Keratinocyte (primary cell): ENCODE measurements around the gene TMEM266. TPM values are rescaled to one million over a fixed set of nuclear protein-coding genes. Genes with fewer than 3 reads are reported as not detected.
A peak's percentile ranks its signal among the peaks of the same experiment; 100 is the strongest.

Source experiments
- DNase-seq: peaks from one replicate; pipeline ENCODE4 v3.0.0-alpha.2; 2011; ENCODE audit warnings: low read depth, missing footprints, low spot score
- FAIRE-seq: peaks from 2 replicates; lab custom pipeline; 2011; peaks lifted over from hg19 to GRCh38; lab: Jason Lieb, UNC
- H2AFZ ChIP-seq: 2 replicates; pipeline ENCODE4 v1.6.0; 2012; ENCODE audit warnings: low read length, control low read depth, inconsistent platforms; ENCODE audit not compliant: control insufficient read depth
- H3K27ac ChIP-seq: 2 replicates; pipeline ENCODE4 v1.5.1; 2011; ENCODE audit warnings: low read length; ENCODE audit not compliant: control insufficient read depth, insufficient read depth
- H3K27me3 ChIP-seq: 3 replicates; pipeline ENCODE4 v1.6.0; 2011; ENCODE audit warnings: low read length; ENCODE audit not compliant: control insufficient read depth, insufficient read depth; ENCODE audit errors: extremely low read depth
- H3K36me3 ChIP-seq, 2 experiments: 2 replicates in 1 of 2; 3 replicates in 1 of 2; pipeline ENCODE4 v1.5.1; 2011; ENCODE audit warnings: low read length in 2 of 2, mild to moderate bottlenecking in 1 of 2; ENCODE audit not compliant: control insufficient read depth in 2 of 2, insufficient read depth in 2 of 2; ENCODE audit errors: extremely low read depth in 1 of 2
- H3K4me1 ChIP-seq: 3 replicates; pipeline ENCODE4 v1.5.1; 2011; ENCODE audit warnings: low read length; ENCODE audit not compliant: control insufficient read depth, insufficient read depth; ENCODE audit errors: extremely low read depth
- H3K4me2 ChIP-seq: 3 replicates; pipeline ENCODE4 v1.6.0; 2011; ENCODE audit warnings: low read depth, low read length; ENCODE audit not compliant: control insufficient read depth, insufficient read depth; ENCODE audit errors: extremely low read depth
- H3K4me3 ChIP-seq, 3 experiments: fragments of 200-600 bp in 1 of 3; sonication (generic) in 1 of 3; 2 replicates in 2 of 3; 3 replicates in 1 of 3; pipeline ENCODE4 v1.5.1; 2011 to 2016; ENCODE audit warnings: low read length in 3 of 3, mild to moderate bottlenecking in 3 of 3, control low read depth in 2 of 3, inconsistent platforms in 1 of 3, low read depth in 1 of 3, mixed read lengths in 1 of 3, mixed run types in 1 of 3, moderate library complexity in 1 of 3; ENCODE audit not compliant: control insufficient read depth in 2 of 3, insufficient read depth in 2 of 3; ENCODE audit errors: extremely low read depth in 1 of 3
- H3K79me2 ChIP-seq: 2 replicates; pipeline ENCODE4 v1.6.0; 2012; ENCODE audit warnings: low read length; ENCODE audit not compliant: control insufficient read depth, insufficient read depth
- H3K9ac ChIP-seq: 3 replicates; pipeline ENCODE4 v1.6.0; 2011; ENCODE audit warnings: low read length; ENCODE audit not compliant: control insufficient read depth, insufficient read depth; ENCODE audit errors: extremely low read depth
- H3K9me1 ChIP-seq: 3 replicates; pipeline ENCODE4 v1.6.0; 2011; ENCODE audit warnings: low read length; ENCODE audit not compliant: control insufficient read depth, insufficient read depth; ENCODE audit errors: extremely low read depth
- H3K9me3 ChIP-seq: 2 replicates; pipeline ENCODE4 v1.5.1; 2012; ENCODE audit warnings: low read depth, low read length; ENCODE audit not compliant: control insufficient read depth
- H4K20me1 ChIP-seq: 3 replicates; pipeline ENCODE4 v1.6.0; 2011; ENCODE audit warnings: low read length; ENCODE audit not compliant: control insufficient read depth, insufficient read depth; ENCODE audit errors: extremely low read depth
- EZH2 ChIP-seq: IDR thresholded peaks from one replicate; pipeline ENCODE4 v1.6.1; 2012; ENCODE audit warnings: inconsistent platforms, mild to moderate bottlenecking, low read length, moderate library complexity
- dilution Hi-C: fragments of 300-500 bp; cut with MboI; formaldehyde crosslinking; loops from one replicate; pipeline ENCODE4 v1.7.0; 2020; ENCODE audit warnings: low sequenced_read_pairs; ENCODE audit not compliant: extremely low pct_ligation_motif_present
- polyA plus RNA-seq, 5 experiments: library from polyadenylated mRNA; depleted of rRNA in 3 of 5; stranded (reverse) in 3 of 5; stranded (forward) in 1 of 5; unstranded in 1 of 5; fragments of >200 nt; gene quantifications; 1 replicate in 1 of 5; 2 replicates in 3 of 5; 3 replicates in 1 of 5; pipeline versions ENCODE4 v1.2.1 to v1.2.3, GENCODE V29; 2011 to 2012; ENCODE audit warnings: missing spikeins in 2 of 5, low read depth in 1 of 5, low replicate concordance in 1 of 5
- TF ChIP-seq, protein P1 (sequence below), 3 experiments: IDR thresholded peaks in 1 of 3; conservative IDR thresholded peaks in 1 of 3; optimal IDR thresholded peaks in 1 of 3; 2 replicates in 2 of 3; 3 replicates in 1 of 3; pipeline versions ENCODE3 to v1.5.1; 2011; ENCODE audit warnings: low read length in 3 of 3, mild to moderate bottlenecking in 3 of 3, moderate library complexity in 2 of 3, control low read depth in 1 of 3, inconsistent platforms in 1 of 3; ENCODE audit not compliant: insufficient read depth in 2 of 3; ENCODE audit errors: extremely low read depth in 1 of 3

The TMEM266 gene
- polyA plus RNA-seq, 1 donor (not counting 4 experiments of a cell fraction or from before 2014, with no cell fraction given) = 0.03 TPM

DNA sequence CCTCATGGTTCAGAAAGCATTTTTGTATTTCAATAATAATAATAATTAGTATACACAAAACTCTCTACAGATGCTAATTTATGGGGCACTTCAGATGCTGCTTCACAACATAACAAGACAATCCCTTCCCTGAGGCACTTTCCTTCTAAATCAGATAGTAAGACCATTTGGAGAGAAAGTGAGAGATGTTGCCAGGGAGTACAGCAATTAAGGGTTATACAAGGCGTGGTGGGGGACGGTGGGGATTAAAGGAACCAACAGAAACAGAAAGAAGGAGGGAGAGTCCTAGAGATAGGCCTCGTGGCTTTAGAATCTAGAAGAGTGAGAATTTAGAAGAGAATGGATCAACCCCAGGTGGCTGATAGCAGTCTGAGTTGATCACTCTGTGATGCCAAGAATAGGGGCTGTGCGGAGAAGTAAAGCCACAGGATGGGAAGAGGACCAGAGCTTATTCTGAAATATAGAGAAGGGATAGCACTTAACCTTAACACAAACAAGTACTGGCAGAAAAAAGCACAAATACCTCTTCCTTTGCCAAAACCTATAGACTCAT lies 174.6 kb downstream of the TMEM266 start:
- Histone ChIP-seq H3K4me3 (no peak overlapping the region), H3K36me3 (peaks cover 4 to 6% of the 10 kb centered on the region in 2 experiments), H3K27ac (no peak overlapping the region), H3K79me2 (no peaks in the 10 kb centered on the region), H3K4me1 (peaks cover 5% of the 10 kb centered on the region), H4K20me1 (no peaks in the 10 kb centered on the region), H3K4me2 (no peak overlapping the region), H3K9ac (no peak overlapping the region), H3K27me3 (no peaks in the 10 kb centered on the region), H2AFZ (no peak overlapping the region), H3K9me1 (no peaks in the 10 kb centered on the region), H3K9me3 (no peaks in the 10 kb centered on the region)
- dilution Hi-C loops = no loop called here
- DNase-seq (no peak), FAIRE-seq (no peak)
- no peak for TF ChIP-seq EZH2
- TF ChIP-seq, protein P1, sequence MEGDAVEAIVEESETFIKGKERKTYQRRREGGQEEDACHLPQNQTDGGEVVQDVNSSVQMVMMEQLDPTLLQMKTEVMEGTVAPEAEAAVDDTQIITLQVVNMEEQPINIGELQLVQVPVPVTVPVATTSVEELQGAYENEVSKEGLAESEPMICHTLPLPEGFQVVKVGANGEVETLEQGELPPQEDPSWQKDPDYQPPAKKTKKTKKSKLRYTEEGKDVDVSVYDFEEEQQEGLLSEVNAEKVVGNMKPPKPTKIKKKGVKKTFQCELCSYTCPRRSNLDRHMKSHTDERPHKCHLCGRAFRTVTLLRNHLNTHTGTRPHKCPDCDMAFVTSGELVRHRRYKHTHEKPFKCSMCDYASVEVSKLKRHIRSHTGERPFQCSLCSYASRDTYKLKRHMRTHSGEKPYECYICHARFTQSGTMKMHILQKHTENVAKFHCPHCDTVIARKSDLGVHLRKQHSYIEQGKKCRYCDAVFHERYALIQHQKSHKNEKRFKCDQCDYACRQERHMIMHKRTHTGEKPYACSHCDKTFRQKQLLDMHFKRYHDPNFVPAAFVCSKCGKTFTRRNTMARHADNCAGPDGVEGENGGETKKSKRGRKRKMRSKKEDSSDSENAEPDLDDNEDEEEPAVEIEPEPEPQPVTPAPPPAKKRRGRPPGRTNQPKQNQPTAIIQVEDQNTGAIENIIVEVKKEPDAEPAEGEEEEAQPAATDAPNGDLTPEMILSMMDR (optimal IDR thresholded peaks at IDR 0.05 in 1 of 3, IDR thresholded peaks at IDR 0.05 in 1 of 3, conservative IDR thresholded peaks at IDR 0.05 in 1 of 3; ENCODE audit: extremely low read depth in 1 of 3, insufficient read depth in 2 of 3, low read length in 3 of 3) = no peak

DNA sequence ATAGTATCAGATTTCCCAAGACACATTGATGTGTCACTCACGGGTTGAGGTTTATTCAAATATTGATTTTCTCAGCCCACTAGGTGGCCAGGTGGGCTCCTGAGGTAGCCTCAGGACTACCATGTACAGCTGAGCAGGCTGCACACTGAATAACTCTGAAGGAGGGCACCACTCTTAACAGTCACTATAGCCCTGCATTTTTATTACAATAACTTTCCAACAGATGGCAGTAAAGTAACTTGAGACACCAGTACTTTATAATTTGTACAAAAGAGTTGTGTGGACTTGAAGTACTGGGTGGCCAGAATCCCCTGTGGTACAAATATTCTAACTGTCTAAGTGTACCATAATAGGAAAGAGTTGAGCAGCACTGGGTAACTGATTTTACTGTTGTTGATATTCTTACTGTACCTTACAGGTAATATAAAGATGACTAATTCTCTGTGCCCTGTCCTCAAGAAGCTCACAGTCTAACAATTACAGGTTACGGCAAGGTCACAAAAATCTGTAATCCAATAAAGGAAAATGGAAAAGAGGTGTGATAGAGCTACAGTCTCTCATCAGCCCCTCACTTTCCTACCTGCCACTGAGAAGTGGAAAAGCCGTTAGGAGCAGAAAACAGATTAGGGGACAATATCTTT lies 175.5 kb downstream of the TMEM266 start:
- Histone ChIP-seq H3K9me1 (no peaks in the 10 kb centered on the region), H3K36me3 (peaks cover 4 to 6% of the 10 kb centered on the region in 2 experiments), H3K27ac (no peak overlapping the region), H3K79me2 (no peaks in the 10 kb centered on the region), H3K9ac (no peak overlapping the region), H3K27me3 (no peaks in the 10 kb centered on the region), H4K20me1 (no peaks in the 10 kb centered on the region), H3K4me1 (peaks cover 5% of the 10 kb centered on the region), H3K4me3 (no peak overlapping the region), H2AFZ (no peak overlapping the region), H3K9me3 (no peaks in the 10 kb centered on the region), H3K4me2 (no peak overlapping the region)
- TF ChIP-seq, protein P1 (optimal IDR thresholded peaks at IDR 0.05 in 1 of 3, IDR thresholded peaks at IDR 0.05 in 1 of 3, conservative IDR thresholded peaks at IDR 0.05 in 1 of 3; ENCODE audit: extremely low read depth in 1 of 3, insufficient read depth in 2 of 3, low read length in 3 of 3) = peak; percentile 16 to 47 (median 33)
- no peak for TF ChIP-seq EZH2
- FAIRE-seq (peak; percentile 39), DNase-seq (no peak)
- dilution Hi-C loops = no loop called here
